Measurements from ENCODE around the gene OR4B1. TPM values are rescaled to one million over a fixed set of nuclear protein-coding genes. Genes with fewer than 3 reads are reported as not detected.
"Not testable (repeated sequence)": the region's sequence is repeated elsewhere in the genome, so short reads cannot be mapped to it uniquely, and the experiment has no call there.

Gene OR4B1
- total RNA-seq, 1 donor from 2014 or later: not detected

GRCh38 chr11:48184452-48184851 lies 32.2 kb upstream of the OR4B1 start:
- Mint-ChIP-seq H3K27ac (no peak overlapping the region), H3K36me3 (no peaks in the 10 kb centered on the region), H3K9me3 (no peaks in the 10 kb centered on the region), H3K27me3 (no peaks in the 10 kb centered on the region), H3K4me3 (no peak overlapping the region), H3K4me1 (ENCODE audit: unreplicated experiment) (no peaks in the 10 kb centered on the region)
- TF ChIP-seq CTCF (conservative IDR thresholded peaks at IDR 0.05): no peak
- DNase-seq (ENCODE audit: extremely low spot score, unreplicated experiment): no peak

DNA sequence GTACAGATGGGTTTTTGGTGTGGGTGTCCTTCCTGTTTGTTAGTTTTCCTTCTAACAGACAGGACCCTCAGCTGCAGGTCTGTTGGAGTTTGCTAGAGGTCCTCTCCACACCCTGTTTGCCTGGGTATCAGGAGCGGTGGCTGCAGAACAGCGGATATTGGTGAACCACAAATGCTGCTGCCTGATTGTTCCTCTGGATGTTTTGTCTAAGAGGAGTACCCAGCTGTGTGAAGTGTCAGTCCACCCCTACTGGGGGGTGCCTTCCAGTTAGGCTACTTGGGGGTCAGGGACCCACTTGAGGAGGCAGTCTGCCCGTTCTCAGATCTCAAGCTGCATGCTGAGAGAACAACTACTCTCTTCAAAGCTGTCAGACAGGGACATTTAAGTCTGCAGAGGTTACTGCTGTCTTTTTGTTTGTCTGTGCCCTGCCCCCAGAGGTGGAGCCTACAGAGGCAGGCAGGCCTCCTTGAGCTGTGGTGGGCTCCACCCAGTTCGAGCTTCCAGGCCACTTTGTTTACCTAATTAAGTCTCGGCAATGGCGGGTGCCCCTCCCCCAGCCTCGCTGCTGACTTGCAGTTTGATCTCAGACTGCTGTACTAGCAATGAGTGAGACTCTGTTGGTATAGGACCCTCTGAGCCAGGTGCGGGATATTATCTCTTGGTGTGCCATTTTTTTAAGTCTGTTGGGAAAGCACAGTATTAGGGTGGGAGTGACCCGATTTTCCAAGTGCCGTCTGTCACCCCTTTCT lies 25.5 kb upstream of the OR4B1 start:
- H3K27ac Mint-ChIP-seq; H3K4me1 Mint-ChIP-seq (ENCODE audit: unreplicated experiment); DNase-seq (ENCODE audit: extremely low spot score, unreplicated experiment); H3K27me3 Mint-ChIP-seq; H3K9me3 Mint-ChIP-seq; H3K36me3 Mint-ChIP-seq; H3K4me3 Mint-ChIP-seq: not testable (repeated sequence)

GRCh38 chr11:48193876-48194275 lies 22.7 kb upstream of the OR4B1 start:
- TF ChIP-seq CTCF (conservative IDR thresholded peaks at IDR 0.05): no peak
- H3K4me3 Mint-ChIP-seq: no peak overlapping the region
- H3K36me3 Mint-ChIP-seq: no peaks in the 10 kb centered on the region
- DNase-seq (ENCODE audit: extremely low spot score, unreplicated experiment): no peak
- H3K4me1 Mint-ChIP-seq (ENCODE audit: unreplicated experiment): no peaks in the 10 kb centered on the region
- no peak overlapping the region for H3K27ac Mint-ChIP-seq
- H3K27me3 Mint-ChIP-seq: no peaks in the 10 kb centered on the region
- peaks cover 9% of the 10 kb centered on the region for H3K9me3 Mint-ChIP-seq

DNA sequence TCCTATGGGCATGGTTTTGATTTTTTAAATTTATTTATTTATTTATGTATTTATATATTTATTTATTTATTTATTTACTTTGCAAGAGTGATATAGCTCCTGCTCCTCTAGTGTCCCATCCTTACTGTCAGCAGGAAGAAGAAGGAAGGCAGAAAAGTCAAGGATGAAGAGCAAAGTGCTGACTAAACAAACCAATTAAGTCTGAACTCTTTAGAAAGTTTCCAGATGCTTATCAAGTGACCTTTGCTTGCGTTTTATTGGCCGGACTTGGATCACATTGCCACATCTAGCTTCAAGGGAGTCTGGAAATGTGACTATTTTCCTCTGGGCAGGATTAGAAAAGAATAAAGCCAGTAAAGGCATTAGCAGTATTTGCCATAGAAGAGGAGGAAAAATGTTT lies 8.7 kb upstream of the OR4B1 start:
- TF ChIP-seq CTCF (conservative IDR thresholded peaks at IDR 0.05): no peak
- Mint-ChIP-seq H3K4me1 (ENCODE audit: unreplicated experiment) (no peaks in the 10 kb centered on the region), H3K4me3 (no peak overlapping the region), H3K9me3 (no peaks in the 10 kb centered on the region), H3K36me3 (no peaks in the 10 kb centered on the region), H3K27ac (no peak overlapping the region), H3K27me3 (no peaks in the 10 kb centered on the region)
- no peak for DNase-seq (ENCODE audit: extremely low spot score, unreplicated experiment)

- TF ChIP-seq CTCF (conservative IDR thresholded peaks at IDR 0.05): peak; percentile 35
- Mint-ChIP-seq H3K9me3 (no peaks in the 10 kb centered on the region), H3K36me3 (no peaks in the 10 kb centered on the region), H3K4me3 (no peak overlapping the region), H3K27me3 (no peaks in the 10 kb centered on the region), H3K27ac (no peak overlapping the region), H3K4me1 (ENCODE audit: unreplicated experiment) (no peaks in the 10 kb centered on the region)
- no peak for DNase-seq (ENCODE audit: extremely low spot score, unreplicated experiment)
Observed at GRCh38 chr11:48210052-48210451, 6.6 kb upstream of the OR4B1 start.

- Mint-ChIP-seq H3K27me3 (no peaks in the 10 kb centered on the region), H3K27ac (no peak overlapping the region), H3K9me3 (peaks cover 8% of the 10 kb centered on the region), H3K4me1 (ENCODE audit: unreplicated experiment) (no peaks in the 10 kb centered on the region), H3K4me3 (no peak overlapping the region), H3K36me3 (no peaks in the 10 kb centered on the region)
- no peak for DNase-seq (ENCODE audit: extremely low spot score, unreplicated experiment)
- no peak for TF ChIP-seq CTCF (conservative IDR thresholded peaks at IDR 0.05)
Observed at GRCh38 chr11:48228761-48229160, 12.2 kb downstream of the OR4B1 start.

DNA sequence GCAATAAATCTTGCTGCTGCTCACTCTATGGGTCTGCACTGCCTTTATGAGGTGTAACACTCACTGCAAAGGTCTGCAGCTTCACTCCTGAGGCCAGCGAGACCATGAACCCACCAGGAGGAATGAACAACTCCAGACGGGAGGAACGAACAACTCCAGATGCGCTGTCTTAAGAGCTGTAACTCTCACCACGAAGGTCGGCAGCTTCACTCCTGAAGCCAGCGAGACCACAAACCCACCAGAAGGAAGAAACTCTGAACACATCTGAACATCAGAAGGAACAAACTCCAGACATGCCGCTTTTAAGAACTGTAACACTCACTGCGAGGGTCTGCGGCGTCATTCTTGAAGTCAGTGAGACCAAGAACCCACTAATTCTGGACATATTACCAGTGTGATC lies 13.4 kb downstream of the OR4B1 start:
- not testable (repeated sequence) for H3K4me3 Mint-ChIP-seq; H3K27ac Mint-ChIP-seq; H3K4me1 Mint-ChIP-seq (ENCODE audit: unreplicated experiment); H3K9me3 Mint-ChIP-seq; H3K27me3 Mint-ChIP-seq; H3K36me3 Mint-ChIP-seq; DNase-seq (ENCODE audit: extremely low spot score, unreplicated experiment)

Data from type B pancreatic cell (in vitro differentiated cells).